ENCODE data around the gene PSMB8.
"Not testable (repeated sequence)": the region's sequence is repeated elsewhere in the genome, so short reads cannot be mapped to it uniquely, and the experiment has no call there.

PSMB8 gene

DNA sequence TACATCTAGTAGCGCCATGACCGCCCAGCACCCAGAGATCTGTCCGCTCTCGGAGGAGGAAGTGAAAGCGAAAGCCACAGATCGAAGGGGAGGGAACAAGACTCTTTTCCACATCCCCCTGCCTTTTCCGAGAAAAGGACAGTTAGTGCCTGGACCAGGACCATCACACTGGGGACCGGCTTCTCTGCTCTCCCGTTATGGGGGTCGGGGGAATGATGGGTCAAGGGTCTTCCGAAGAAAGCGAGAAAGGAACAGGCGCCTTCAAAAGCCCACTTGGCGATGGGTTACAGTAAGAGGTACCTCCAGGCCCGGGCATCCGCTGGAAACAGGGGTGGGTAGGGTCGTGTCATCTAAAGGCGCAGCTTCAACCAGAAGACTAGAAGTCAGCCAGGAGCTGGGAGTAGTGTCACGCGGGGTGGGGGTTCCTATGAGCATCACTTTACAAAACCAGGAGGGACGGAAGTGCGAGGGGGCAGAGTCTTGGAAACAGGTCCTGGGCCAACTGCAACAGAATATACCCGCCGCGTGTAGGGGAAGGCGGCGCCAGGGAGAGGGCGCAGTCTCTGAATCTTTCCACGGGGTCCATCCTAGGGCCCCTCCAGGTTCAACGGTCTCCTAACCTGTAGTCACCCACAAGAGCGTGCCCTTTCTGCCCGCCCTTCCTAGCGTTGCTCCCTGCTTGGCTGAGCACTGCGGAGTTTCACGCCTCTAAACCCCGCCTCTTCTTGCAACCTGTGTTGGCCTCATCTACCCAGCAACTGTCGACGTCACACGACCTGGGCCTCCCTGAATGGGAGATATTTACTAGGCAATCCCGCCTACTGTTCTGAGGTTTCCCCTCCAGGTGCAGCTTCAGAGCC is at the start of gene PSMB8:
Gene PSMB8 (minus strand): TSS at position 69 of the 860 bp plus-strand sequence. CDS start 51 bp downstream, at position 18.
- DNase-seq = peak; percentile 99

DNA sequence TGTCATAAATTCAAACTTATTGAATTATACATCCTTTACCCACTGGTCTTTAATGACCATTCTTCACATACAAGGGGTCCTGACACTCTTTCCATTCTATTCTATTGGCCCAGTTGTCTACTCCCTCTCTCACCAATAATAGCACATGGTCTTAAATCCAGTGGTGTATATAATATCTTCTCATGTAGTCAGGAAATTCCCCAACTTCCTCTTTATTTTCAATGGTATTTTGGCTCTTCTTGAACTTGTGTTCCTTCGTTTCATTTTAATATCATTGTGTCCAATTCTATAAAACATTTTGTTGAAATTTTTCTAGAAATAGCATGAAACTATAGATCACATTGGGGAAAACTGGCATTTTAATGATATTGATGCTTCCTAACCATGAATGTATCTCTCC is 47.0 kb upstream of the PSMB8 start:
- DNase-seq = no peak

DNA sequence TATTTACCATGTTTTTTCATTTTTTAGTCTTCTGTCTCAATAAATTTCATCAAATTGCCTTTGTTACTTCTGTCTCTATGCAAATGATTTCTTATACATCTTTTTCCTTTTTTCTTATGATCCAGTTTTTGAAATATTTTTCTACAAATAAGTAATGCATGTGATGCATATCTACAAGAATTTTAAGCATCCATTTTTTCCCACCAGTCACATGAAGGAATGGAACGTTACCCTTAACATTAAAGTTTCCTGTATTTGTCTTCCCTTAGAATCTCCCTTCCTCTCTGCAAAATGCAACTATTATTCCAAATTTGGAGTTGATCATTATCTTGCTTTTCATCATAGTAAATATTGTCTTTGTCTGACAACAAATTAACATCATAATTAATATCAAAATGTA is 45.7 kb upstream of the PSMB8 start:
- no peak for DNase-seq

DNA sequence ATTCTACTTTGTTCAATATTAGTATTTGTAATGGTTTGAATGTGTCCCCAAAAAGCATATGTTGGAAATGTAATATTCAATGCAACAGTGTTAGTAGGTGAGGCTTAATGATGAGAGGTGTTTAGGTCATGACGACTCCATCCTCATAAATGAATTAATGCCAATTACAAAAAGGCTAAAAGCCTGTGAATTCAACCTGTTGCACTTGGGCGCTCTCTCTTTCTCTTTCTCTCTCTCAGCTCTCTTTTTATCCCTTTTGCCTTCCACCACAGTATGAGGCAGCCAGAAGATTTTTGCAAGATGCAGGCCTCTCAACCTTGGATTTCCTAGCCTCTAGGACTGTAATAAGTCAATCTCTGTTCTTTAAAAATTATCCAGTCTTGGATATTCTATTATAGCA is 44.7 kb upstream of the PSMB8 start:
- DNase-seq = no peak

DNA sequence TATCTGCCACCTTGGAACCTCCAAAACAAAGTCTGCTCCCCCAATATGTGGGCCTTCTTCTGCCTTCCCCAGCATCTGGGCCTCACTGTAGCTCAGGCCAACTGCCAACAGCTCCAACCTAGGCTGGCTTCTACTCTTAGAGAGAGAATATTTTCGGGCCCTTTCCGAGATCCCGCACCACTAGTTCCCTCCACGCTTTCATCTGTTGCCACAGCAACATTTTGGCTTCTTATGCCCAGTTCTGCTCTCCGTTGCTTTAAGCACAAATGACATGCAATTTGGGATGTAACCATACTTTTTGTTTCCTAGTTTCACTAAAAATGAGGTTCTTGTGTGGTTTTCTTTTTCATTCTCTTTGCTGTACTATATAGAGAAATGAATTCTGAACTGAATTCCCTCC is 43.8 kb upstream of the PSMB8 start:
- no peak for DNase-seq

DNA sequence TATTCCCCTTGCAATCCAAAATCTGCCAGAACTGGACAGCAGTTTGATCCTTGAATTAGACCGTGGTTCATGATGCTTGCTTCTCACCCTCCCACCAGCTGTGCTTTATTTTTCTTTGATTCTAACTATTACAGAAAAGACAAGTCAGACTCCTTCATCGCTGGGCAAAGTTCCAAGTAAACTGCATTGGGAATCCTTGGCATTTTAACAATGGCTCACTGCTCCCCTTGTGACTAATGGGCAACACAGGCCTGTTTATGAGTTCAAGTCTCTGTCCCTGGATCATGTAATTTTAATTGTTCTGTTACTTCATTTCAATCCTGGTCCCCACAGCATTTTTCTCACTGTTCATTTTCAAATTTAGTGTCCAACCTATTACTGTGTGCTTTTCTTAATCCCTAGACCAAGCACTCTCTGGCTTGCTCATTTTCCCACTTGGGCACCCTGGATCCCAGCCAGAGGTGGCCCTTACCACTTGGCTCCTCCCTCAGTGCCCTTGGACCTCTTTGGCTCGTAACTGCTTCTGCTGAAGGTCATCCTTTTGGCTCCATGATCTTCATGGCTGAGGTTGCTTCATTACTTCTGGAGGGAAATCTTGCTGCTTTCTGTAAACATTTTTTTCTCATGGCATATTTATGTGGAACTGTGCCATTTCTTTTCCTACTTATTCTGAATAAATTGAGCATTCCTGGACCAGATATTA is 43.0 kb upstream of the PSMB8 start:
- DNase-seq = no peak

DNA sequence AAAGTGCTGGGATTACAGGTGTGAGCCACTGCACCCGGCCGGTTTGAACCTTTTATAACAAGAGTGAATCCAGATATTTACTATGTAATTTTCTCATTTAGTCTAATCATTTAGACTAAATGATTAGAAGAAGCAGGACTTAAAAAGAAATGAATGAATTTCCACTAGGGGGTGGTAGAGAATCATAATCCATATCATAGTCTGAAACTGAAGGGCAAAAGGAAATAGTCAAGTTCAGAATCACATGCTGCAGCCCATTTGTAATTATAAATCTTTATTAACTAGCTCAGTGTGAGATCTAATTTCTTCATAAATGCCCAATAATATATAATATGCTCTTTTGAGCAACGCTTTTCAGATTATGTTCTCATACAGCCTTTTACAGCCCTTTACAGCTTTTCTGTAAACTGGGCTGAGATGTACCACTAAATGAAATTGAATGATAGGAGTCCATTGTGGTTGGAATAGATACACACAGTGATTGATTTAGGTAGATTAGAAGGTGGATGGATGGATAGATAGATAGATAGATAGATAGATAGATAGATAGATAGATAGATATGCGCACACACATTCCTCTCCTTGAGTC is 41.9 kb upstream of the PSMB8 start:
- DNase-seq = no peak

DNA sequence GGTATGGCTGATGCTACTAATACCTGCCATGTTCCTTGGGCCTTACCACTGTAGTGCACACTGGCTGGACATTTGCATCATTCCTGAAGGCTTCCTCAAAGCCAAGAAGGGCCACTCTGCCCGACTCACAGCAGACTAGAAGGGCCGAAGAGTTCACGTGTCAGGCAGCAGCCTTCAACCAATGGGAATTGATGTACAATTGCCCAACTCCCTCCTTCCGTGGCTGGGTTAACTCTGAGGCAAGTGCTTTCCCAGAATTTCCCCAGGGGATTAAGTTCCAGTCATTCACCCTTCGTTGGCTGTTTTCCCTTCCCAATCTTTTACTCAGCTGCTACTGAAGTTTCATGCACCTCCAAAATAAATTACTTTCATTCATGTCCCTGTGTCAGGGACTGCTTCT is 39.9 kb upstream of the PSMB8 start:
- DNase-seq = no peak

DNA sequence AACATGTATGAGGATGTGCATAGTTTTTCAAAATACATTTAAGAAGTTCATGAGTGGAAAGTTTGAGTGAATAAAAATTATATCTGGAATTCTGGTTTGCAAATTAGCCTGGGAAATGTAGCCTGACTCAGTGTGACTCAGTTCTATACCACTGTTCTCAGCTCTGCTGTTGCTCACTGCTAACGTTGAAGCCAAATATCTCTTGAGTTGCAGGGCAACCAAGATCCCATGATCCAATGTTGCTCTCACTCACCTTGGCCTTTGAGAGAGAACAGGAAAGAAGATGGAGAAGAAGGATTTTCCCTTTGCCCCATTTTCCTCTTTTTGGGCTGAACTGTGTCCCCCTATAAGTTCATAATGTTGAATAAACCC is 39.0 kb upstream of the PSMB8 start:
- no peak for DNase-seq

DNA sequence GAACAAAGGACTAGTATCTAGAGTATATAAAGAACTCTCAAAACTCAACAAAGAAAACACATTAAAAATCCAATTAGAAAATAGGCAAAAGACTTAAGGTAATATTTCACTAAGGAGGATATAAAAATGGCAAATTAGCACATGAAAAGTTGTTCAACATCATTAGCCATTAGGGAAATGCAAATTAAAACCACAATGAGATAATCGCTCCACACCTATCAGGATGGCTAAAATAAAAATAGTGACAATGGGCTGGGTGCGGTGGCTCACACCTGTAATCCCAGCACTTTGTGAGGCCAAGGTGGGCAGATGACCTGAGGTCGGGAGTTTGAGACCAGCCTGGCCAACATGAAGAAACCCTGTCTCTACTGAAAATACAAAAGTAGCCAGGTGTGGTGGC is 37.1 kb upstream of the PSMB8 start:
- DNase-seq = not testable (repeated sequence)

DNA sequence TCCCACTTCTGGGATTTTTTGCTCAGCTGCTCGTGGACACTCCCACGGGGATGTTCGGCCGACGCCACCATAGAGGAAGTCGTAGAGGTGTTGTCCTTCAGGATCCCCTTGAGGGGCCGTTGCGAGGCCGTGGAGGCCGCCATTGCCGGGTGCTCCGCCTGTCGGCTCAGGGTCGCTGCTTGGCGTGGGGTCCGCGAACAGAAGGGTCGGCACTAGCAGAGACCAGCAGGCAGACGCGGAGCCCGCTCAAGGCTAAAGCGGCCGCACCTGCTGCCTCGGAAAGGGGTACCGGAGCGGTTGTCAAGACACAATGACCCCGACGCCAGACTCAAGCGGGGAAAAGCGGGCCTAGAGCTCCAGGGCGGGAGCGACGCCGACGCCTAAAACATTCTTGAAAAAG is 35.8 kb upstream of the PSMB8 start:
- DNase-seq = no peak

DNA sequence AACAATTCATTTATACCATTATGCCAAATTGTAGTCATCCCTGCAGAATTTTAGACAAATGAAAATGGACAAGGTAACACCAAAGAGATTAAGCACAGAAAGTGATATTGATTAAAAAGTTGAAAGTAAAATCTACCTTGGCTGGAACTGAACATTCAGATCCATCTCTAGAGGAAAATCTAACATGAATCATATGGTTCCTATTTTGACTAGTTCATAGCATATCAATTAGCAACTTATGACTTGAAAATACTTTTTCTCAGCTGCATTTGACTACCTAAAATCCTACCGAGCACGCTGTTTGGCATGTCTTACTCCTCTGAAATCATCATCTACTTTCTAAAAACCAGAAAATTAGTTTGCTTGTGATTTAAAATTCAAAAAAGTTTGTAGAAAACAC is 32.8 kb upstream of the PSMB8 start:
- DNase-seq = no peak

DNA sequence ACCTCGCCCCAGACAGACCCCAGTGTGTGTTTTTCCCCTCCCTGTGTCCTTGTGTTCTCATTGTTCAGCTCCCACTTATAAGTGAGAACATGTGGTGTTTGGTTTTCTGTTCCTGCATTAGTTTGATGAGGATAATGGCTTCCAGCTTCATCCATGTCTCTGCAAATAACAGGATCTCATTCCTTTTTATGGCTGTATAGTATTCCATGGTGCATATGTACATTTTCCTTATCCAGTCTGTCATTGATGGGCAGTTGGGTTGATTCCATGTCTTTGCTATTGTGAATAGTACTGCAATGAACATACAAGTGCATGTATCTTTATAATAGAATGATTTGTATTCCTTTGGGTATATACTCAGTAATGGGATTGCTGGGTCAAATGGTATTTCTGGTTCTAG is 30.1 kb upstream of the PSMB8 start:
- DNase-seq = not testable (repeated sequence)

DNA sequence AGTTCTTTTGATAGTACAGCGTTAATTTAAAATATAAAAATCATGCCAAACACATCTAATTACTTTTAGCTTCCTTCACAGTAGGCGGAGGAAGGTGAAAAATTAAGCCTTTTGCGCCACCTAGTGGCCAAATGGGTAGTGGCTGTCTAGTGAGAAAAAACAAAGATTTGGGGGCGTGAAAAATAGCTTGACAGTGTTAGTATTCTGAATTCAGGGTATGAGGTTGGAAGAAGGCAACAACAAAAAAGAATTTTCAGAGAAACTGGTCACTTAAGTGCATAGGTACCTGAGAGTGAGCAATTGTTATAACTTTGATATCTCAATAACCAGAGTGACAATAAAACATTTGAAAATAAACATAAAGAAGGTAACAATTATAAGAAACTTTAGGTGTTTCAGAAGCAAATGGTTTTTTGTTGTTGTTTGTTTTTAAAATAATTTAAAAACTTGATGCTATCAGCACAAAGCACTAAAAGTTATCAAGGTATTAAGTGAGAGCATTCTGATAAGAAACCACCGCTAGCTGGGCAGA is 24.5 kb upstream of the PSMB8 start:
- DNase-seq = peak; percentile 96

DNA sequence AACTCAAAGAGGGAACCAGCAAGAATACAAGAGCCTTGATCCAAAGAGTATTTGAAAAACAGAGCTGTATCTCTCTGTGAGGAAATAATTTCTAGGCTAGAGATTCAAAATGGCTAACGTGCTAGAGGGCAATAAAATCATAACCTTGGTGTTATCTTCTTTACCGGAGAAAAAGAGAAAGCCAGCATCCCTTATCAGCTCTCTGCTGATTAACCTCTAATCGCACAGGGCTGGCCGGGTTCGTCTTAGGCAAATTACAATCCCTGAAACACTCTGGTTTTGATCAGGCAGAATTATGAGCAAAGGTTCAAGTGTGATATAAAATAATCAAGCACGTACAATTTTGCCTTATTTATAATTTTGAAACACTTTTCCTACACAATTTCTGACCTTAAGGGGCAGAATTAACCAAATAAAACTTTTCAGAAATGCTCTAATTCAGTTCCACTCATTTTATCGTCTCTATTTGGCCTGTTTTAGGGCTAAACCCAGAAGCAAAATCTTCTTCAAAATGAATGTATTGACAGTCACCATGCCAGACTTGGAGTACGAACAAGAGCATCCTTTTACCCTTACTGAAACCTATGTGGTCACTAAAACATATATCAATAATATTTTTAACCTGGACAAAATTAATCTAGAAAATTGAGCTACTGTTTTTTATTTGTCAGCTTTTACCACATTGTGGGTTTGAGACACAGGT is 23.9 kb upstream of the PSMB8 start:
- no peak for DNase-seq

DNA sequence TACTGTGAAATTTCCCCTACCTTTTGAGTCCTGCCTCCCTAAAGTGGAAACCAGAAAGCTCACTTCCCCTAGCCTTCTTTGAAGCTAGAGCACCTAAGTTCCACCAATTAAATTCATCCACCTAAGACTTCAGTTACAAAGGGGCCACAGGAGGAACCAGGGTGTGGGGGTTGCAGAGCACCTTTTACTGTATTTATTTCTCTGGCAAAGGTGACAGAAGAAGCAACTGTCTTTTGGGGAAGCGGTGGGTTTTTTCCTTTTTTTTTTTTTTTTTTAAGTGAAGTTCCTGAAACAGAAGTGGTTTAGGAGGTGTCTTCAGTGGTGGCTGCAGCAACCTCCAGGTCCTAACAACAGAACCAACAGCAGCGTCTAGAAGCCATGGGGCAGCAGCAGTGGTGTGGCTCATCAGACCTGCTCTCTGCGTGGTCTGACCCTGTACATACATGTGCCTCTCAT is 23.2 kb upstream of the PSMB8 start:
- DNase-seq = peak; percentile 57

DNA sequence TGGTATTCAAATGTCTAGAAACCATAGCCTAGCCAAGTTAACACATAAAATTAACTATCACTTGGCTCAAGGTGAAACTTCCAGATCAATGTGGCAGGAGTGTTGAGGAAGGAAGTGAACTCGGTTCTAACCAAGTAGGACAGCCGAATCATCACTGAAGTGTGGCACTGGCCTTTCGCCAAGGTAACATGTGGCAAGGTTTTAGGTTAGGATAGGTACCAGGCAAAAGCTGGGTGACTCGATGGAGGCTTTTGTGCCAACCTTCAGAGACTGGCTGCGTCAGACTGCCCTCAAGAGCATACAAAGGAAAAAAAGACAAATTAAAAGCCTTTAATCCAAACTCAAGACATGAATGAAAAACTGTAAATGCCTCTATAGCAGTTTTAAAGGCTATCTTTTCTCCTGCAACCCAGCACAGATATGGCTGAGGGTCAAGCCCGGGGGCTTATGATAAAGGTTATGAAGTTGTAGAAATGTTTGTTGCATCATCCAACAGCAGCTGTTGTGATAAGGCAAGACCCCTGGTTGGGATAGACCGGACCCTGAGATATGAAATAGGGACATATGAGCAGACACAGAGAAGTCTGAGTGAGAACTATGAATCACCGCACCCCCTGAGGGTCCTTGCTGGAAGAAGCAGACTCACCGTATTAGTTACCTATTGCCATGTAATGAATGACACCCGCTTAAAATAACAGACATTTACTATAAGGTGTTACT is 22.0 kb upstream of the PSMB8 start:
- peak; percentile 56 for DNase-seq

DNA sequence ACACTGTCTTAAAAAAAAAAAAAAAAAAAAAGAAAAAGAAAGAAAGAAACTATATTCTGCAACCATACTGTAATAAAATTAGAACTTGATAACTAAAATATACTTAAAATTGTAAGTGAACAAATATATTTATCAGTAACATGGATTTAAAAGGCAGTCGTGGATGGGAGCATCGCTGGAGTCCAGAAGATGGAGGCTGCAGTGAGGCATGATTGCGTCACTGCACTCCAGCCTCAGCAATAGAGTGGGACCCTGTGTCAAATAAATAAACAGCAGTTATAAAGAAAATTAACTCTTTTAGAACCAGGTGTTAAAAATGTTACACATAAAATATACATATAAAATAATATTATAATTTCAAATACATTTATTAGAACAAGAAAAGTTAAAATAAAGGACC is 18.9 kb upstream of the PSMB8 start:
- no peak for DNase-seq

DNA sequence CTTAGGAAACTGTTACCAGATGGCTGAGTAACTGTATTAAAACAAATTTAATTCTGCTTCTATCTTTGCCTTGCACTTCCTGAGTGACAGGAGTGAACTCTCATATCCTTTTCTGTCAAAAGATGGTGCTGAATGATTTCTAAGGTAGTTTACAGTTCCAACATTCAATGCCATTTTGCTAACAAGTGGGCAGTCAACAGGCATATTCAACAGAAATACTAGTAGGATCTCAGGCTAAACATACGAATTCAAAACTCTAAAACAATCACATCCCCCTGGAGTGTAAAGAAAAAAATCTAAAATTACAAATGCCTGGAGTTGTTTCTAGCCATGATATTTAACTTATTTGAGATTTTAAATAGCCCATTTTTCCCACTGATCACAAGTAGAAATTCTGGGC is 16.8 kb upstream of the PSMB8 start:
- no peak for DNase-seq

DNA sequence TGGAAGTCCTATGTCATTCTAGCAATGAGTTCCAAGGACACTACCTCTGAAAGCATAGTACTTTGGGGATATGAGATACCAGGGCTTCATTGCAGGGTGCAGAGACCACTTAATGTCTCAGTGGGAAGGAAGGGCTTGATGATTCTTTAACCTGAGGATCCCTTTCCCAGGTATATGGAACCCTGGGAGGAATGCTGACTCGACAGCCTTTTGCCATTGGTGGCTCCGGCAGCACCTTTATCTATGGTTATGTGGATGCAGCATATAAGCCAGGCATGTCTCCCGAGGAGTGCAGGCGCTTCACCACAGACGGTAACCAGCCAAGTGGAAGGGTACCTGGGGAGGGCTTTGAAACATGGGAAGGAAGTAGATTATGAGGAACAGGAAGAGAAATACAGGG is 14.3 kb upstream of the PSMB8 start:
- DNase-seq = no peak

DNA sequence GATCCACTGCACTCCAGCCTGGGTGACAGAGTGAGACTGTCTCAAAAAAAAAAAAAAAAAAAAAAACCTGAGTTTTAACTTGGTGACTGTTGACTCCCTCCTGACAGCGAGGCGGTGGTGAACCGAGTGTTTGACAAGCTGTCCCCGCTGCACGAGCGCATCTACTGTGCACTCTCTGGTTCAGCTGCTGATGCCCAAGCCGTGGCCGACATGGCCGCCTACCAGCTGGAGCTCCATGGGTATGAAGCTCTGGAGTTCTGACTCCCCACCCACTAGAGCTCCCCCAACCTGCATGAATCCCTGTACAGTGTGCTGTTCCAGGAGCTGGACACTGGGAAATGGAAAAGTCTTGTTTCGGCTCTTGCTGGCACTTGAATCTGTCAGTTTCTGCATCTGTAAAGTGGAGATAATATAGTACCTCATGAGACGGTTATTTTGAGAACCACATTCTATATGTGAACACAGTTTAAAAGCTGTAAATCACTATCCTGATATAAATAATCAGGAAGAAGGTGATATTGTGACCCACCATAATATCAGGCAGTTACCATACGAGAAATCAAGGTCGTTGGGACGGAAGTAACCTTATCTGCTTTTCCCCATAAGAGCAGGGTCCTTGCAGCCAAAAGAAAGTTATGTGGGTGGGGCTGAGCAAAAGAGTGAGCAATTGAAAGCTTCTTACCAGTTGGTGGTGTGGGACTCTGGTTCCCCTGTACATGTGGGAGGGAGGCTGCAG is 13.5 kb upstream of the PSMB8 start:
- no peak for DNase-seq

Measured in activated CD8-positive, alpha-beta memory T cell treated with anti-CD3 and anti-CD28 coated beads for 24 hours (primary cell).